Stimulated activated CD4-positive, alpha-beta T cell treated with anti-CD3 and anti-CD28 coated beads, Interleukin-15, amount 100 ng/mL, for 48 hours (primary cell): Measurements from ENCODE around the gene KRT222.

Experiments used
- DNase-seq, 2 donors: peaks; one replicate each; pipeline ENCODE4 v3.0.0-alpha.2; 2020; ENCODE audit warnings: low read depth in 2 of 2

Gene KRT222

DNA sequence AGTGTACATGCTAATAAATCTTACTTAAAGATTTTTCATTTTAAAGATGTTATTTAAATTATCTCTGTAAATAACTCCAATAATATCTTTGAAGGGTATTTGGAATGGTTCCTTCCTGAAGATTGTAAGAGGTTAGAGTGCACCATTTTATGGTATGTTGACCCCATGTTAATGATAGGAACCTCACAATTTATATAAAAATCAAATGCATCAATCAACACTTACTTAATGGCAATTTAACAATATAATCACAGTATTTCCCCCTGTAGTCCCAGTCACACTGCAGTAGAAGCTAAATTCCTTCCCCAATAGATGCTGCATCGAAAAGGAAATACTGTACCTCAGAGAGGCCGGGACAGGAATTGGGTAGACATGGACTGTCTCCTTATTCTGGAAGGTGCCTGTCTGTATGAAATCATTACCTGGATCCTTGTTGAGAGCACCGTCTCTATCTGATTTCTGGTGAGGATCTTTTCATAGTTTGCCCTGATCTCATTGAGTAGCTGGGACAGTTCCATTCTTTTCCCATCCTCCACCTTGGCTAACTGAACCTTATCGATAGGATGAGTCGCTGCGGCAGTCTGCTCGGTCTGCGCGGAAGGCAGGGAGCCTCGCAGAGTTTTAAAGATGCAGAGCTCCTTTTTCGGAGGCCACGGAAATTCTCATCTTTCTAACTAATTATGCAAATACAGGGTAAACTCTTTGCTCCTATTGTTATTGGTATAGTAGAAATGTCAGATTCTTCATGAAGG lies at the start of gene KRT222:
TSS of gene KRT222 (minus strand) at position 596 of the 752 bp plus-strand sequence. CDS start at position 518, 78 bp downstream.
- no peak for DNase-seq

DNA sequence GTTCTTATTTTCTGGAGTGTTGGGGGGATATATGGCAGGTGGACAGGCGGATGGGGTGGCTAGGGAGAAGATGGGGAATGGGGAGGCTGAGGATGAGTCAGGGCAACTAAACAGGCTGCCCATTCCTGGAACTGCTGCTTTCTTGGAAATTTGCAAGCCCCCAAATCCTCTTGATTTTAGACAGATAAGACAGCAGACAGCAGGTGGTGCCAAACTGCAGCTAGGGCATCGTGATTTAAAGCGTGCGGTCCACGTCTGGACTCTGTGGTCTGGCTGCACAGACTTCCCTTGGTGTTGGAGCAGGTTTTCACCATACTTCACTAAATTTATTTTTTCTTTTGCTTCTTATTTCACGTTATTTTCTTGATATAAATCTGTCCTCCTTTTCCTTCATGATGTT lies 49.5 kb upstream of the KRT222 start:
- no peak for DNase-seq

DNA sequence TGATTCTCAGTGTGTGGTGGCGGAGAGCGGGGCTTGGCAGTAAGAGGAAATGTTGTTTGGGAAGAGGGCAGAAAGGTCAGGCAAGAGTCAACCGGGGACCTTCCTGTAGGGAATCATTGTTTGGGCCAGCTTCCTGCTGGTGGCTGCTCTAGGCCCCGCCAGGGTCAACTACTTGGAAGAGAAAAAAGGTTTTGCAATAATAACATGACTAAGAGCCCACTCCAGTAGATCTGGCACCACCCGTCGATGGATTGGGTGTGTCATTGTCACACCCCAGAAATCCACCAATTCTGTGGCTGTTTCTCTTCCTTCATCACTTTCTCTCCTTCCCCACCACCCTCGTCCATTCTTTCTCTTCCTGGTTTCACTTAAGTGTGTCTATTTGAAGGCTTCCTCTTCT lies 42.8 kb upstream of the KRT222 start:
- DNase-seq: no peak

DNA sequence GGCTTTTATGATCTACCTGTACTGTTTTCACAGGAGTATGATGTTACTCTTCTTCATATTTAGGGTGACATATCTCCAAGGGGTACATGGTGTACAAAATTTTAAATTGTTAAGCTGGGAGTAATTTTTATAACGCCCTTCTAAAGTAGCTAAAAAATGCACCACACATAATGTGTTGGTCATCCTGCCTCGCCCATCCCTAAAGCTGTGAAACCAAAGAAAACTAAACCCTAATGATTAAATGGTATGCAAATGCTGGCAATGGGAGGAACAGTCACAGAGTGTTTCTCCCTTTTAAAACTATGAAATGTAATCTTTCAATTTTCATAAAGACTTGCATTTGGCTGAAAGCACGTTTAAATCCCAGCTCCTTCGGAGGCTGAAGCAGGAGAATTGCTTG lies 40.6 kb upstream of the KRT222 start:
- DNase-seq: no peak

DNA sequence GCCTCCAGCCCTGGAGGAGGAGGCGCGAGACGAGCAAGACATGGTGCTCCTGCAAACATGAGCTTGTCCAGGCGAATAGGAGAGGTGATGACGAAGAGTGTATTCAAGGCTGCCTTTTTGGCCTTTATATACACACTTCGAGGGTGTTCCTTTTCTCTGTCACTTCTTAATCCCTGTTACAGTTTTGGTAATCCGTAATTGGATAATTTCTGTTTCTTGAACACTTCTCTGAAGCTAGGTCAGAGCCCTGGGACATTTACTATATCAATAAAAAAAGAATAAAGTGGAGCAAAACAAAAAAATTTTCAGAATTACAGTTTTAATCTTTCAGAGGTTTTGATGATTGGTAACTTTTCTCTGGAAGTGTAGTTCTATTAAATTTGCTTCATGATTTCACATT lies 38.7 kb upstream of the KRT222 start, which contains the start of gene KRT24:
TSS of gene KRT24 (minus strand) at position 101 of the 400 bp plus-strand sequence. CDS start at position 42, 59 bp downstream.
- no peak for DNase-seq

DNA sequence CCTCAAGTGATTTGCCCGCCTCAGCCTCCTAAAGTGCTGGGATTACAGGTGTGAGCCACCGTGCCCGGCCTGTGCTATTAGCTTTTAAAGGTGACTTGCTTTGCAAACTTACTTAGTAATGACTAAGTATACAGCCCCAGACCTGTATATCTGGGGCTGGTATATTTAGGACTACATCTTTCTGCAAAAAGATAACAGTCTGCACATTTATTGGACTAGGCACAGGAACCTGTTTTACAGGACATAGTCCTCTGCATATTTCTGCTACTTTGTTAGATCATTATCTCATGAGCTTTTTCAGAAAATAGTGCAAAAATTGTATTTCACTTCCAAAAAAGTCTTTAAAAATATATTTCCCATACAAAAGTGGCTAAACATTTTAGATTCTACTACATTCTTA lies 37.3 kb upstream of the KRT222 start:
- DNase-seq: no peak

DNA sequence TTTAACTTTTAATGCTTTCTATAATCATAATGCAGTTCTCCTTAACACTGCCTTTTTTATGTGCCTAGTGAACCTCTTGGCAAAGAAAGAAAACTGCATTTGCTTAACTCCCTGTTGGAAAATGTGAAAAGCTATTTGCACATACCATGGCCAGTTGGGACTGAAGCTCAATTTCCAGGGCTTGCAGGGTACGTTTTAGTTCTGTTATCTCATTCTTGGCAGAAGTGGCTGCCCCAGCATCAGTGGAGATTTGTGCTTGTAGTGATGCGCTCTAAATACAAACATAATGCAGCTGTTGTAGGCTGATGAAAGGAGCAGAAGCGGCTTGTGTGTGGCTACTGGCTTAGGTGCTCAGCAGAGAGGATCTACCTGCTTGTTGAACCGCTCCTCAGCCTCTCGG lies 34.9 kb upstream of the KRT222 start:
- DNase-seq: no peak

DNA sequence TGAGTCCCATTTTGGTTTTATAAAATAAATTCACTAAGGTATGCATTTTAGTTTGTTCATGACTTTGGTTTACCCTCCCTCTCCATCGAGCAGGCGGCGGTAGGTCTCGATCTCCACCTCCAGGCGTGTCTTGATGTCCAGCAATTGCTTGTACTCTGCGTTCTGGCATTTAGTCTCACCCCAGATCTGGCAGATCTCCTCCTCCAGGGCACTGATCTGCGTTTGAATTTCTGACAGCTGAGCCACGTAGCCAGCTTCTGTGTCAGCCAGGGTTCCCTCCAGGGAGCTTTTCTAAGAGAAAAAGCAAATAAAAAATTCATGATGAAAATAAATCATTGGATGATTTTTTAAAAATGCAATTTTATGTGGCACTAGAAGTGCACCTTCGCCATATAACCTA lies 34.4 kb upstream of the KRT222 start:
- no peak for DNase-seq

DNA sequence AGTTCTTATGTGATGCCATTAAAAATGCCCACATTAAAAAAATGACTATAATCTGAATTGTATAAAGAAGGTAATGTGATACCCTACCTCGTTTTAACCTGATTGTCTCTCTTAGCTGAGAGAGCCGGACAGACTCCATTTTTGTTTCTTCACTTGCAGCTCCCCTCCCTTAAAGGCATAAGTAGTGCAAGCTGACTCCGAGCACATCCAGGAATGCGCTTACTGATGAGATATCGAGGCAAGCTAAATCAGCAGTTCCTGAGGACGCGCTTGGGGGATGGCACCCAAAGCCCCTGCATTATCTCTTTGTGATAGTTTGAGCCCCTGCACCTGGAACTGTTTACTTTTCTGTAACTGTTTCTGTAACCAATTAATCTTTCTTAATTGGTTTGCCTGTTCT lies 32.3 kb upstream of the KRT222 start:
- DNase-seq: no peak

DNA sequence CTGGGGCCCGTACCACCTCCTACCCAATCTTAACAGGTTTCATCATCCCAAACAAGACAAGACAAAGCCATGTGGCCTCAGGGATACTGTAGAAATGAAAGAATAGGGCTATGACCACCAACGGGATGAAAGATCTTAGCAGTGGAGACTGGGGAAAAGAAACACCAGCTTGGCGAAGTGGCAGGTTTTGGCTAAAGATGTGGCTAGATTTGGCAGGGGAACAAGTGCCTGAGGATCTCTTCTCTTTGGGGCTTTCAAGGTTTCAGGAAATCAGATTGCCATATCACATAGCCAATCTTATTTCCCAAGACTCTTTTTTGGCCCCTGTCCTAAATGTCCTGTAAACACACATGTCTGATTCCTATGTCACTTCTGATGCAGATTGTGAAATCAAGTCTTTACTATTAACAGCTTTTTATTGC lies 31.7 kb upstream of the KRT222 start:
- DNase-seq: no peak

DNA sequence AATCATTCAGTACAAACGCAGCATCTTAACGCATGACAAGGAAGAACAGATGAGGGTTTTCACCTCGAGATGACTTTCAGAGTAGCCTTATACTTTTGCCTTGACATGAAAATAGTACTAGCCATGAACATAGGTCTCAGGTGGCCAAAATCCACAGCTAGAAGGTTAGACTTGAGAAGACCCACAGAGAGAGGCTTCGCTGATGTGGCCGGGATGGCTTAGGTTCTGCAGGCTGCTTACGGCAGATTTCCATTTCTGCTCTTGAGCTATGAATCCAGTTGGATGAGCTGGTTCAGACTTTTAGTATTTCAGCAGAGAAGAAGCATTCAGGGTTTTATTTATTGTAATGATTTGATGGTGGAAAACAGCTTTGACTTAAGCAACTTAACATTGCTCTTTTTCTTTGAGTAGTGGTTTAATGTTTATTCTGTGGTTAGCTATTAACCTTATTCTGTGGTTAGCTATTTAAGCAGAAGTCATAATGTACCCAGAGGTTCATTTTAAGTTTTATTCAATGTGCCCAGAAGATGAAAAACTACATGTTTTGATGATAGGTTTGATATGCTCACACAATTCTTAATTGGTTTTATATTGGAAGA lies 31.0 kb upstream of the KRT222 start:
- no peak for DNase-seq

DNA sequence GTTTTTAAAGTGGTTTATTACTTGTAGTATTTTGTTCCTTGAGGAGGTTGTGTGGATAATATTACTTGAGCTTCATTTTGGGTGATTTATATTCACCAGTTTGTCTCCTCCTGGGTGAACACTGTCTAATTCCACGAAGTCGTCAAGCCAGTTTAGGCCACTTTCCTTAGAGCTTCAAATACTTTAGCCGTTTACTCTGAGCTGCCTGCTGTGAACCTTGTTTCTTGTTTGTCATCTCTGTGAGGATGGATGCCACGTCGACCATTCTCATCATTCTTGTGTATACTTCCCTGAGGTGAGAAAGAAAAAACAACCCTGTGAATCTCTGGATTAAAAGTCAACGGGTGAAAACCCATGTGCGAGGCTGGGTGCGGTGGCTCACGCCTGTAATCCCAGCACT lies 29.6 kb upstream of the KRT222 start:
- DNase-seq: no peak

DNA sequence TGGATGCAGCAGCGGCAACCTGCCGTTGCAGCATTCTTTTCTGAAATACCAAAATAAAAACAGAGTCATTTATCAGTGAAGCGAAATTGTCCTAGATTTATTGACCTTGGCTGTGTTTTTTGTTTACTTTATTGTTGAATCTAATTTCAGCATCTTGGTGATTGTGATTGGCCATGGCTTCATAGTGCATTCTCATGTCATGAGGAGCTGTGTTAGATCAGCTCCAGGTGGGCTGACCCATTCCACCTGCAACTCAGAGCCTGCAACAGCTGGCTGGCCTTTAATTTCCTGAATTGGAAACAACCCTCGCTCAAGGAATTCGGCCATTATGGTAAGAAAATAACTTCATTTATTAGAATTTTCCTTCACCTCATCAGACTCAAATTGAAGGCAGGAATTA lies 22.1 kb upstream of the KRT222 start:
- DNase-seq: no peak

DNA sequence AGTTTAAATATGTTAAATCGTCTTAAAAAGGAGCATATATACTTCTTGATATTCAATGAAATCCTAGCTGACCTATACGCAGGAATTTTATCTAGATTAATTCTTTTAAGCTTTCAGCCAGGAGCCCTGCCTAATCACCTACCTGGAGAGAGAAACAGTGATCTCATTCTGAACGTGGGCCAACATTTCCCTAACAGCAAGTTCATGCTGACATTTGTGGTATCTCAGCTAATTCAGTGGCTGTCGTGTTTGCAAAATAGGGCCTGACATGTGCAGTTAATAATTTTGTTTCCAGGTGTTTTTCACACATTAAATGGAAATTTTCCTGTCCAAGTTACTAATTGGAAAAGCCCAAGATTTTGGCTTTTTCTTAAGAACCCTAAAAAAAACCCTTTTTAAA lies 21.2 kb upstream of the KRT222 start:
- DNase-seq: no peak

DNA sequence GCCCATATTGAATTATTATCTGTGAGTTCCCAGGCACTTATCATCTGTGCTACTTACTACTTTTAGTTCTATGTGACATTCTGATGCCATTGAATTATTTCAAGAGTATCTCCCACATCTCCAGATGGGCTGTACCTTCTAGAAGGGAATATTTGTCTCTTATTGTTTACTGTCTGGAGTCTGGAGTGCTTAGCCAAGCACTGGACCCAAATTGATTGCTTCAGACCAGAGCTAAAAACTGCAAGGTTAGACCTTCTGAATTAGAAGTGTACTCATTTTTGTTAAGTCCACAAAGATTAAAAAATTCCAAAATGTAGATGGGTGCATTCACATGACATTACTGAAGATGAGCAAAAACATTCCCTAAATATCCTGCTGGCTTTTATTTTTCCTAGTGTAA lies 16.0 kb upstream of the KRT222 start:
- DNase-seq: no peak

DNA sequence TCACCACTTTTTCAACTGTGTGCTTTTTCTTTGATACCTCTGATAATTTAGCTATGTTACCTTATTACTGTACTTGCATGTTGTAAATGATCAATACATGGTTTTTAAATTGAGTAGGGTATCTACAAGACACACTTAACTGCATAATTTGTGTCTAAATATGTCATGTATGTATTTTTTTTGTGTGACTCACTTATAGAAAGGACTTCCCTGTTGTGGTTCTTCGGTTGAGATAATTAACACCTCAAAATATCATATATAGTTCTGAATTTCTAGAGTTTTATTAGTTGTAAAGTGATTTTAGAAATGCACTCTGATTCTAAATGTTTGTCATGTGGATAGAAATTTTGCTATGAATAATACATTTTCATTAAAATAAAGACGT lies 14.5 kb upstream of the KRT222 start:
- no peak for DNase-seq

DNA sequence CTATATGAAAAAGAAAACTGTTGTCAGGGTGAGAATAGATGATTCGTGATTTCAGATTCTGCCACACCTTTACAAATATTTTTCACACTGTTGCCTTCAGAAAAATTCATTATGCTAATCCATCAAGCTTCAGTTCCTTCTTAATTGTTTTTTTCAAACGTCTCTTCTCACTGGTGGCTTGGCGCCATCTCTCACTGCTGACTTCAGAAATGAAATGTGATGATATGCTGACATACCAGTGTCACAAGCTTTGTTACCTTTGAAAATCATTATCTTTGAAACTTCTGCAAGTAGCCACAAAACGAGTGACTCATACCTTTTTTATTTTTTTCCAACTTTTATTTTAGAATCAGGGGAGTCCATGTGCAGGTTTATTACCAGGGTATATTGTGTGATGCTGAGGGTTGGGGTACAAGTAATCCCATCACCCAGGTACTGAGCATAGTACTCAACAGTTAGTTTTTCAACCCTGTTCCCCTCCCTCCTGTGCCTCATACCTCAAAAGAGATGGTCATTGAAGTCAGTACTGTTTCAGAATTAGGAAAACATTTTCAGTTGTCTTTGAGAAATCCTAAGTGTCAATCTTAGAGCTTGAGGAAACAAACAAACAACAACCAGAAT lies 14.0 kb upstream of the KRT222 start:
- DNase-seq: no peak

DNA sequence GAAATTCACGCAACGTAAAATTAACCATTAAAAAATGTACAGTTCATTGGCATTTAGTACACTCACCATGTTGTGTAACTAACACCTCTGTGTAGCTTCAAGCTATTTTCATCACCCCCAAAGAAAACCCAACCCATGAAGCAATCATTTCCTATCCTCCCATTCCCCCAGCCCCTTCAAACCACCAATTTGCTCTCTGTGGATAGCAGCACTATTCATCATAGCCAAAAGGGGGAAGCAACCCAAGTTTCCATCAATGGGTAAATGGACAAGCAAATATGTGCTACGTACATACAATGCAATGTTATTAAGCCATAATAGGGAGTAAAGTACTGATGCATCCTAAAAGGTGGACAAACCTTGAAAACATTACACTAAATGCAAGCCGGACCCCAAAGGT lies 10.9 kb upstream of the KRT222 start:
- DNase-seq: no peak

DNA sequence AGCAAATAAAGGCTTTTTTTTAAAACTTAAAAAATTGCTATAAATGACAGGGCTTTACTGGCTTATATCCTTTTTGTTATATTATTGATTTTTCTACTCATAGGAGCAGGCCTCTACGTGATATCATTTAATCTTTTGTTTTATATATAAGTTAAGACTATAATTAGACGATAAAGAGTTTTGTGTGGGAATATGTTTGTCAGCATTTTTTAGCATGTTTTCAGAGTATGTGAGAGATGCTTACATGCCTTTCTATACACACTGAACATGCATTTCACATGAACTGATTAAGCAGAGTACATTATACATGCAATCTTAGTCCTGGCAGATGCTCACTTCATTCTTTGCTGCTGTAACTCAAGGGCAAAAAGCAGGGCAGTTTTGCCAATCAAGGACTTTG lies 7.7 kb upstream of the KRT222 start:
- DNase-seq: no peak

DNA sequence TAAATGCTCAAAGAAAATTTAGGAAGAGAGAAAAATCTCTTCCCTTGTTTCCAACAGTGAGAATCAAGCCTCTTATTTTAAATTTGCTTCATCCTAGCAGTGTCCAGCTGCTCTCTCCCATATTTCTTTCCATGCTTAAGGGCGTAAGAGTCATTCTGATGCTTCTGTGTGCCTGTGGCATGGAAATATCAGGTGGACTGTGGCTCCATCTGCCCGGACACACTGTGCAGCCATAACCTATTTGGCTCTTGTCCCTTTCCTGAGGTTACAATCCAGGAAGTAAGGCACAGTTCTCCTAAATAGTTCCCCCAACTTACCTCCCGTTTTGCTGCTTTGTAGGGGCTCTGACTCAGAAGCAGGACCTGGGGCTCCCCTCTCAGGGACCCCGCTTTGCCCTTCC lies 6.3 kb upstream of the KRT222 start:
- no peak for DNase-seq

DNA sequence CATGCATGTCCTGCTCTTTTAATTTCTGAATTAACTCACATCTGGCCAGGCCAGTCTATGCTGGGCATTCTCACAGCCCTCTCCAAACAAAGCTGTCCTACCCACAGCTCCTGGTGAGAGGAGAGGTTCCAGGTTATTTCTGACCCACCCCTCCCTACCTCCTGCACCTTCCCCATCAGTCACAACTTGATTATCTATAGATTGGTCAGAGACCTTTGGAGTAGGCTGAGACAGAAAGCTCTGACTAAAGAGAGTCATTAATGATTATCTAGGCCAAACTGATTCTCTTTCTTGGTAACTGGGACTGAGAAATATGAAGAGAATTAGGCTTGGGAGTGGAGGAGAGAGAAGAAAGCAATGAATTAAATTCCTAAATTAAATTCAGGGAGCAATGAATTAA lies 1.4 kb upstream of the KRT222 start:
- no peak for DNase-seq

DNA sequence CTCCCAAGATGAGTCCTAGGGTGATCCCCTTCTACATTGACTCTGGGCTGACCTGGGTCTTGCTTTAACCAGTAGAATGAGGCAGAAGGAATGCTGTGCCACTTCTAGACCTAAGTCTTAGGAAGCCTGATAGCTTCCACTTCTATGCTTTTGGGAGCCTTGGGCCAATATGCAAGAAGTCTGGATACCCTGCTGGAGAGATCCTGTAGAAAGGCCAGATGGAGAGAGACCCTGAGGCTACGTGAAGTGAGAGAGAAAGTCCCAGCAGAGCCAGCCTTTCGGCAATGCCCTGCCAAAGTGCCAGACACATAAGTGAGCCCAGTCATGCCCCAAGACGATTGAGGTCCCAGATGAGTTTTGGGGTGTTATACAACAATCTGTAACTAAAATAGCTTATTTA lies 1.7 kb downstream of the KRT222 start:
- no peak for DNase-seq

DNA sequence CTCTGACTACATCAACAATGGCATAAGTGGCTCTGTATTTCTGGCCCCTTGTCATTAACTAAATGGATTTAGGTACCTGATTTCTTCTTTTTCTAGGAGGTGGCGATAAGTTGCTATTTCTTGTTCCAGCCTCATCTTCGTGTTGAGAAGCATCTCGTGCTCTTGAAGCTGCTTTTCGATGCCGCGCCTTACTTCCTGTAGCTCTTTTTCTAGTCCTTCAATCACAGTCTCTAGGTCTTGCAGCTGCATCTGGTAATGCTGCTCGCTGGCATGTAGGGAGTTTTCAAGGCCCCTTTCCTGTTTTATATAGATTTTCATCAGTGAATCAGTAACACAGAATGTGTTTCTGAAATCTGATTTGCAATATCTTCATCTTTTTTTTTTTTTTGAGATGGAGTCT lies 5.1 kb downstream of the KRT222 start:
- DNase-seq: no peak
